Suppressor macrophage (primary cell): ENCODE data around the gene HCRTR1.

ENCODE experiments used
- DNase-seq, 4 experiments: peaks; one replicate each; pipeline ENCODE4 v3.0.0-alpha.2; 2020 to 2022

Gene HCRTR1

GRCh38 chr1:31650161-31651088, 32.9 kb downstream of the HCRTR1 start:
- no peak for DNase-seq

DNA sequence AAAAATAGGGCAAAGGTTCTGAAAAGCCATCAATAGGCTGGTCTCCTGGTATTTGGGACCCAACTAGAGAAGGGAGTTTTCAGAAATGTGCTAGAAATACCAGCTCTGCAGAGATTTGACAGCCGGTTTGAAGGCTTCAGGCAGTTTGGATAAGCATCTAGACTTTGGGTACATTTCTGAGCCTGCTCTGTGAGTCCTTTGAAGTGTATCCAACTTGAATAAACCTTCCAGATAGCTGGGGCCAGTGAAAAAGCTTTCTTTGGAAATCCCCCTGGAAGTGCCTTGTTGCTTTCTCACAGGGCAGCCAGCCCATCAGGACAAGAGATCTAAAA, 33.6 kb downstream of the HCRTR1 start:
- no peak for DNase-seq

DNA sequence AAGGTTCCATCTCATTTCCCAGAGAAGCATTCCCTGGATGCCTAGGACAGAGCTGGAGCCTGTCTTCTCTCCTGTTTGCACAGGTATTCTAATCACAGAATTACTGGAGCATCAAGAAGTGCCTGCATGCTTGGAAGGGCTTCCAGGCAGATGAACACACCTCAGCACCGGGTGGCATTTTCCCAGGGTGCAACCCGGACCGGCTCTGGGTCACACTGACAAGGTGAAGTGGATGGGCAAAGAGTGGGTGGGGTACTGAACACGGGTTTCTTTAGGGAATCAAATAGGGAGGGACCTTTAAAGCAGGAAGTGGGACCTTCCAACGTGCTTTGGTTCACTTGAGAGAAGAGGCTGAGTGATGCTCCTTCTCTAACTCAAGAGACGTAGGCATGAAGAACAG, 34.3 kb downstream of the HCRTR1 start:
- no peak for DNase-seq

GRCh38 chr1:31652891-31653499, 35.5 kb downstream of the HCRTR1 start:
- DNase-seq, result no peak

DNA sequence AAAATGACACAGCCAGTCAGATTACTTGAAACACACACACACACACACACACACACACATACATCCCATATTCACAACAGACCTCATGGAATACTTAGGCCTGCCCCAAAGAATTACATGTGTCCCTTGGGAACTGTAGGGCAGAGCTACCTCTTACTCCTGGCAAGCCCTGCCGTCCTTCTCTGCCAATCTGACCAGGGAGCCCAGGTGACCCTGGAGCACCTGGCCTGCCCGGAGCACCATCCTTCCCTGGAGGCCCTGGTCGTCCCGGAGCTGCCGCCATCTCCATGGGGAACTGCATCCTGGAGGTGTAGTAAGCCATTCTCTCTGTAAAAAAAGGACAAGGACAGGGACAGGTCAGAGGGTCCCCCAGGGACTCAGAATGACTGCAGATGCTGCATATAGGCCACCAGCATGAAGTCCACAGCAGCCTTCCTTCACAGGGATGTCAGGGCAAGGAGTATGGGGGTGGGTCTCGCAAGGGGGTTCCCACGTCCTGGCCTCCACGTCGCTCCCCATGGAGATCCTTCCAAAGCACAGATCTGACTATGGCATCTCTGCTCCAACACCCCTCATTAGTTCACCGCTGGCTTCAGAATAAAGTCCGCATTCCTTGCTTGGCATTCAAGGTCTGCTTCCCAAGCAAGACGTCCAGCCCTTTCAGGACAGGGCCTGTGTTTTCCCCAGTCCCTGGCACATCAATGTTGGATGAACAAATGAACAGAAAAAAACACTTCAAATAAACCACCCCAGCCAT, 36.4 kb downstream of the HCRTR1 start:
- no peak for DNase-seq

GRCh38 chr1:31654474-31654776, 36.9 kb downstream of the HCRTR1 start:
- DNase-seq, result no peak

DNA sequence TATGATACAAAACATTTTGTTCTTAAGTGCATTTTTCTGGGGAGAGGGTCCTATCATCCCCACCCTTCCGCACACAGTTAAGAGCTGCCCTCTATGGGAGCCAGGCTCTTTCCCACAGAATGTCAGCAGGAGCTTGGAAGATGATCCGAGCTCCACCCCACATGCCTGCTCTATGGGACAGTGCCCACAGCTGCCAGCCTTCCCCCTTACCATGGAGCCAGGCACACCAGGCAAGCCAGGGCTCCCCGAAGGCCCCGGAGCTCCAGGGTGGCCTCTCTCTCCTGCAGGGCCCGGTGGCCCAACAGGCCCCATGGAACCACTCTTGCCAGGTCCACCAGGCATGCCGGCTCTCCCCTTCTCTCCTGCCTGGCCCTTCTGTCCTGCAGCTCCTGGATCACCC, 37.6 kb downstream of the HCRTR1 start:
- DNase-seq, result no peak

GRCh38 chr1:31655756-31656155, 38.3 kb downstream of the HCRTR1 start:
- no peak for DNase-seq

DNA sequence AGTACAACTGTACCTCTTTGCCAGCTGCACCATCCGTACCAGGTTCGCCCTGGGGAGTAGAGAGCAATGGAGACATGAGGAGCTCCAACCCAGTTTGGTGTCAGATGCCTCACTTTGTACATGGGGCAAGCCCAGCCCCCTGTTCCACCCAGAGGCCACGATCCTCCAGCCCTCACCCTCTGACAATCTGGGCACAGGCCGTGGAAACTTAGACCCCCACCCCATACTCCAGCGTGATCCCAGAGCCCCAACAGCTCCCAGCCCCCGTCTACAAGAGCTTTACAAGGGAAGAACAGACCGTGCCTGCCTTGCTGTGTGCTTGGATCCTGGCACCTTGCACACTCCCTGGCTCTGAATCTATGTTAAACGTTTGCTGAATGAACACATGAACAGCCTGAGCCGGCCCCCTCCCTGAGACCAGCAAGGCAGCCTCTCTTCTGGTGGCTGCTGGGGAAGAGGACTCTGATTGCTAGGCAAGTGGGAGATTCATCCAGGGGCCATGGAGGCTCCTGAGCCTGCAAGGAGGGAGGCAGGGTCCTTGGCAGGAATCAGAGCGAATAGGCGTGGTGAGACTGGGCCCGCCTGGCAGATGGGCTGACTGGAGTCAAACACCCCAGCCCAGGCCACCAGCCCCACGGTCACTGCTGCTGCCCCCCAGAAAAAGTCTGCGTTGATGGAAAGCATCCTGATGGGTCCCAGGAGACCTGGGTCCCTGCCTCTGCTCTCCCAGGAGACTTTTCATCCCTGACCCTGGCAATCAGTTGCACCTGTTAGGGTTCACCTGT, 39.7 kb downstream of the HCRTR1 start:
- no peak for DNase-seq

GRCh38 chr1:31657972-31658510, 40.6 kb downstream of the HCRTR1 start:
- DNase-seq, result peak in 1 of 4 experiments; percentile 25

DNA sequence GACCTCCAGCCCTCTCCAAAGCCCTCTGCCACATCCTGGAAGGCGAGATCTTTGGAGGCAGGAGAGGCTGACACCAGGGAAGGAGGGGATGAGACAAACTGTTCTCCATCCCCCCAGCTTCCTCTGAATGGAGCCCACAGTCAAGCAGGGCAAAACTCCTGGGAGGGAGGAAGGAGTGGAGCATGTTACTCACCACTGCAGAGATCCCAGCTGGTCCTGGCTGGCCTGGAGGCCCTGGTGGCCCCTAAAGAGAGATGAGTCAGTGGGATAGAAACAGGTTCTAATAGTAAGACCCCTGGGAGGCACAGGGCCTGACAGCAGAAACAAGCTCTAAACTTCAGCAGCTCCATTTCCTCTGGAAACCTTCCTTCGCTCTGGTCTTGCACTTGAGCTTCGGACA, 41.2 kb downstream of the HCRTR1 start:
- no peak for DNase-seq

GRCh38 chr1:31659889-31660288, 42.4 kb downstream of the HCRTR1 start:
- no peak for DNase-seq

DNA sequence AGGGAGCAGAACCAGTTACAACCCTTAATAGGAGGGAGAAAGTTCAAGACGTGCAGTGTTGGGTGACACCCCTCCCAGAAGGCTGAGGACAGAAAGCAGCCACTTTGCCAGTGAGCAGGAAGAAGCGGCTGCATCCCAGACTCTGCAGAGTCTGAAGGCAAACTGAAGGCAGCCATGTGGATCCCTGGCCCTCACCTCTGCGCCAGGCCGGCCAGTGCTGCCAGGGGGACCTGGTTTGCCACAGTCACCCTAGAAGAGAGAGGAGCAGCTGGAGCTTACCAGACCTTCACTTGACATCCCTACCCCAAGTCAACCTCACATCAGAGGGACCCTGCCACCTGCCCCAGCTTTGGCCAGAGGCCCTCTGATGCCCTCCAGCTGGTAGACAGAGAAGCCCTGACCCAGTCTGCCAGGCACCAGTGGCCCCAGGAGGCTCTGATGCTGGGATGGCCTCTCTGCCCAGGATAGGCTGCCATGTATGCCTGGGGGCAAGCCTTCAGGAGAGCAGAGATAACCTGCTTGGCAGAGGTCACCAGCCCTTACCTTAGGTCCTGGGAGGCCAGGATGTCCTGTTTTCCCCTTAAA, 43.5 kb downstream of the HCRTR1 start:
- DNase-seq, result no peak

GRCh38 chr1:31661856-31662255, 44.4 kb downstream of the HCRTR1 start:
- DNase-seq, result no peak

DNA sequence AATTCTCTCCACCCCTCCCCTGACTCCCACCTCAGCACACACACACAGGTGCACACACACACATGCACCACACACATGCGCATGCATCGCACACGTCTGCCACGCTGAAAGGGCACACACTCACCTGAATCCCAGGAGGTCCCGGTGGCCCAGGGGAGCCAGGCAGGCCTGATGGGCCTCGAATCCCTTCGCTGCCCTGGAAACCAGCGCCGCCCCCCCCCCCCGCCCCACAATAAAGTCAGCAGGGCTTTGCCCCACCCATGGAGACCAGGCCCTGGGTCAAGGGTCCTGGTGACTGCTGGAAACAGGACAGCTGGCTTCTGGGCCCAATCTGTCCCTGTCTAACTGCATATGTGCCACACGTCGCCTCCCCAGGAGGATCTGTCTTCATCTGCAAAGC, 45.0 kb downstream of the HCRTR1 start:
- no peak for DNase-seq

DNA sequence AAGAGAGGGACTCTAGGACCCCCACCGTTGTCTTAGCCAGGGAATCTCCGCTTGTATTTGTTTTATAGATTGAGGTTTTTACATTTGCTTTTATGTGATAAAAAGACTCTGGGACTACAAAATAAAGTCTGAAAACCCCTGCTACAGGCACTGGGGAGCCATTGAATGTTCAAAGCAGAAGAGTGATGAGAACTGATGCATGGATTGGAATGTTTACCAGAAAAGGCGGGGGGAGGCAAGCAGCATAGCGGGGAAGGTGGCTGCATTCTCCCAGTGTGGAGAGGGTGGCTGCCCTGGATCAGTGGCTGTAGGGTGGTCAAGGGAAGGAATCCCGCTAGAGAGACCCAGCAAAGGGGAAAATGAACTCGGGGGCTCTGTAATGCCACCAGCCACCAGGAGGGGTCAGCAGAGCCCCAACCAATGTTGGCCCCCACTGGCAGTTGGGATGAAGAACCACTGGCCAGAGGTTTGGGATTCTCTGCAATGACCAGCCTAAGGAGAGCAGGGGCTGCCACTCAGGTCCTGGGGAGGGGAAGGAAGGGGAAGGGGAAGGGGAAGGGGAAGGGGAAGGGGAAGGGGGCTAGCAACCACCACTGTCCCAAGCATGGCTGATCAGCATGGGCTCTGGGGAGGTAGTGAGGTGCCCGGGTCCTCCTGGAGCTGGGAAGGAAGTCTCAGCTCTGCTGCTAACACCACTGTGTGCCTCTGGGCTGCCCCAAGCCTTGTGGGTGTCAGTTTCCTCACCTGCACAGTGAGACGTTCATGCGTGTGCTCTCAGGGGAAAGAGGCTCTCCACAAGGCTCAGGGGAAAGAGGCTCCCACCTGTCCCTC, 46.3 kb downstream of the HCRTR1 start:
- peak; percentile 59 to 80 (median 72) for DNase-seq

DNA sequence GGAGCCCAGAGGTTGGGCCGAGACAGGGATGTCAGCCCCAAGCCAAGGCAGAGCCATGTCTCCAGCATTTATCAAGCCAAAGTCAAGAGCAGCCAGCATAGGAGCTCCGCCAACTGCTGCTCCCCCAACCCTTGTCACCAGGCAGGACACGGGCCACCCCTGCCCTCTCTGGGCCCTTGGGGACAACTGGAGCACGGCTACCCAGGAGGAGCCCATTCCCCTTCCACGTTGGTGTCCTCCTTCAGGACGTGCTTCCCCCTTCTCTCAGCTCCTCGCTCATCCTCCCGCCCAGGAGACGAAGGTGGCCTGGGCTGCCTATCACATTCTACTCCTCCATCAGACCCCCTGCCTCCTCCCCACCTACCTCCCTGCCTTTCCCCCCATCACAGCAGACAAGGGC, 47.0 kb downstream of the HCRTR1 start:
- DNase-seq, result no peak

- no peak for DNase-seq
These were observed 47.9 kb downstream of the HCRTR1 start for GRCh38 chr1:31665234-31665878.

- DNase-seq, result no peak
These were observed 48.9 kb downstream of the HCRTR1 start for GRCh38 chr1:31666263-31666963.
